Measurements from ENCODE around the gene DNM1. TPM values are rescaled to one million over a fixed set of nuclear protein-coding genes. Genes with fewer than 3 reads are reported as not detected.

Gene DNM1
- total RNA-seq, 1 donor from 2014 or later = 30.1 TPM

DNA sequence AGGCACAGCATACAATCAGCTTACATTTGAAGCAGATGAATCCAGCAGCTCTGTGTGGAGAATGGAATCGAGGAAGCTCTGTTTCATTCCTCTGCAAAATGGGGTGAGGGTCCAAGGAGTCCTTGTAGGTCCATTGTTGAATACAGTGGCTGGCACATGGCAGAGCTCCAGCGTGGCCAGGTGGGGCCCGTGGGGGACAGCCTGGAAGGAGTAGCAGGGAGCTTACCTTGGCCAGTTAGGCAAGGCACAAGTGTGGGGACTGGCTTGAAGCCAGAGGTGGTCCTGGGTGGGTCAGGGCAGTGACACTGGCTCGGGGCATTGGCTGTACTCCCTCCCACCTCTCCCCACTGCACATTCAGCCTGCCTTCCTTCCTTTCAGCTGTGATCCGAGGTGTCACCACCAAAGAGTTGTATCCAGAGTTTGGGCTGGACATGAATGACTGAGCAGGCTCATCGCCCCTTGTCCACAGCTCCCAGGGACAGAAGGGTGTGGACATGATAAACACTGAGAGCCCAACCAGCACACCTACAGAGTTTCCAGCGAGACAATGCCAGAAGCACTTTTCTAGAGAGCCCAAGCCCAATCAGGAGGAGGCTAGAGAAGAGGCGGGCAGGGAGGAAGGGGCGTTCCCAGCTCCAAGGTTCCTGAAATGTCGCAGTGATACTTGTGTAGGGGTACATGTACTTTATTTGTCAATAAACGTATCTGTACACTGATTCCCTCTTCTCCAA, 85.3 kb downstream of the DNM1 start:
- H3F3A ChIP-seq (ENCODE audit: low read depth) = no peaks in the 10 kb centered on the region
- no peak overlapping the region for H3K27ac Mint-ChIP-seq
- TF ChIP-seq CTCF (IDR thresholded peaks at IDR 0.05) (no peak), EZH2 (IDR thresholded peaks at IDR 0.05) (no peak), EZH2phosphoT487 (IDR thresholded peaks at IDR 0.05) (no peak)
- H3K9ac ChIP-seq = no peak overlapping the region
- H3K4me2 ChIP-seq = no peak overlapping the region
- H3K9me3 ChIP-seq (ENCODE audit: low read depth) = no peaks in the 10 kb centered on the region
- no peak for DNase-seq (ENCODE audit: low spot score)
- no peaks in the 10 kb centered on the region for H3K27me3 ChIP-seq
- no peaks in the 10 kb centered on the region for H3K79me2 ChIP-seq (ENCODE audit: low read depth)
- no peaks in the 10 kb centered on the region for H4K20me1 ChIP-seq (ENCODE audit: low read depth)
- no peak overlapping the region for H3K4me3 ChIP-seq
- H3K36me3 Mint-ChIP-seq = peaks cover 3% of the 10 kb centered on the region
- H3K9me3 Mint-ChIP-seq = no peaks in the 10 kb centered on the region
- no peak overlapping the region for H2AFZ ChIP-seq (replicated peaks)
- no peak overlapping the region for H3K27ac ChIP-seq
- H3K4me3 Mint-ChIP-seq = no peak overlapping the region
- H3K27me3 Mint-ChIP-seq (ENCODE audit: insufficient read depth, low read depth) = peaks cover 3% of the 10 kb centered on the region
- H3K36me3 ChIP-seq = no peaks in the 10 kb centered on the region
- no peaks in the 10 kb centered on the region for H3K4me1 ChIP-seq
- H3K4me1 Mint-ChIP-seq = no peaks in the 10 kb centered on the region

- no peak overlapping the region for H3K27ac ChIP-seq
- H4K20me1 ChIP-seq (ENCODE audit: low read depth) = no peaks in the 10 kb centered on the region
- Mint-ChIP-seq H3K4me1 (peaks cover 7% of the 10 kb centered on the region), H3K27ac (no peak overlapping the region), H3K4me3 (no peak overlapping the region), H3K36me3 (peaks cover 3% of the 10 kb centered on the region), H3K27me3 (ENCODE audit: insufficient read depth, low read depth) (no peaks in the 10 kb centered on the region), H3K9me3 (no peaks in the 10 kb centered on the region)
- no peaks in the 10 kb centered on the region for H3F3A ChIP-seq (ENCODE audit: low read depth)
- H2AFZ ChIP-seq (replicated peaks) = no peak overlapping the region
- H3K36me3 ChIP-seq = no peaks in the 10 kb centered on the region
- H3K9me3 ChIP-seq (ENCODE audit: low read depth) = no peaks in the 10 kb centered on the region
- no peak for DNase-seq (ENCODE audit: low spot score)
- TF ChIP-seq EZH2phosphoT487 (IDR thresholded peaks at IDR 0.05) (no peak), CTCF (IDR thresholded peaks at IDR 0.05) (no peak), EZH2 (IDR thresholded peaks at IDR 0.05) (no peak)
- no peaks in the 10 kb centered on the region for H3K4me1 ChIP-seq
- no peaks in the 10 kb centered on the region for H3K27me3 ChIP-seq
- no peaks in the 10 kb centered on the region for H3K79me2 ChIP-seq (ENCODE audit: low read depth)
- no peak overlapping the region for H3K4me3 ChIP-seq
- H3K4me2 ChIP-seq = no peak overlapping the region
- no peak overlapping the region for H3K9ac ChIP-seq
These were observed 88.8 kb downstream of the DNM1 start for GRCh38 chr9:128292009-128292408.

DNA sequence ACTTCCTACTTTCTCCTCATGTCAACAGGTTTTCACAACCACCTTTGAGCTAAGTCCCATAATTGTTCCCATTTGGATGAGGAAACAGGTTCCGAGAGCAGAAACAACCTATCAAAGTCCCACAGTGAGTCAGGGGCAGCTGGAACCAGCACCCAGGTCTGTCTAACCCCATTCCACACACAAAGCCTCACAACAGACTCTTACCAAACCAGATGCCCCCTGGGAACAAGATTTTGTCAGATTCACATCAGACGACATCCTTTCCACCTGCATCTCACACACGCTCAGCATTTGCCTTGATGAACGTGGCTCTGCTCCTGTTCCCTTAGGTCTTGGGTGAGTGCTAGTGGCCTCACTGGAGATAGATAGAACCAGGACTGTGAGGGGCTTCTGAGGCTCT, 89.9 kb downstream of the DNM1 start:
- H3K9ac ChIP-seq = no peak overlapping the region
- H3K27me3 ChIP-seq = no peaks in the 10 kb centered on the region
- Mint-ChIP-seq H3K27me3 (ENCODE audit: insufficient read depth, low read depth) (no peaks in the 10 kb centered on the region), H3K27ac (peak overlapping the region; percentile 2), H3K36me3 (no peaks in the 10 kb centered on the region), H3K4me1 (peaks cover 7% of the 10 kb centered on the region), H3K4me3 (no peak overlapping the region), H3K9me3 (no peaks in the 10 kb centered on the region)
- no peaks in the 10 kb centered on the region for H3F3A ChIP-seq (ENCODE audit: low read depth)
- no peaks in the 10 kb centered on the region for H3K36me3 ChIP-seq
- no peaks in the 10 kb centered on the region for H4K20me1 ChIP-seq (ENCODE audit: low read depth)
- H3K4me2 ChIP-seq = no peak overlapping the region
- TF ChIP-seq EZH2 (IDR thresholded peaks at IDR 0.05) (no peak), EZH2phosphoT487 (IDR thresholded peaks at IDR 0.05) (no peak), CTCF (IDR thresholded peaks at IDR 0.05) (no peak)
- H3K27ac ChIP-seq = no peak overlapping the region
- H3K9me3 ChIP-seq (ENCODE audit: low read depth) = no peaks in the 10 kb centered on the region
- DNase-seq (ENCODE audit: low spot score) = no peak
- no peaks in the 10 kb centered on the region for H3K4me1 ChIP-seq
- no peak overlapping the region for H3K4me3 ChIP-seq
- H3K79me2 ChIP-seq (ENCODE audit: low read depth) = no peaks in the 10 kb centered on the region
- no peak overlapping the region for H2AFZ ChIP-seq (replicated peaks)

Measured in neural progenitor cell (in vitro differentiated cells).